ENCODE results near the gene FSTL4.

Gene FSTL4

DNA sequence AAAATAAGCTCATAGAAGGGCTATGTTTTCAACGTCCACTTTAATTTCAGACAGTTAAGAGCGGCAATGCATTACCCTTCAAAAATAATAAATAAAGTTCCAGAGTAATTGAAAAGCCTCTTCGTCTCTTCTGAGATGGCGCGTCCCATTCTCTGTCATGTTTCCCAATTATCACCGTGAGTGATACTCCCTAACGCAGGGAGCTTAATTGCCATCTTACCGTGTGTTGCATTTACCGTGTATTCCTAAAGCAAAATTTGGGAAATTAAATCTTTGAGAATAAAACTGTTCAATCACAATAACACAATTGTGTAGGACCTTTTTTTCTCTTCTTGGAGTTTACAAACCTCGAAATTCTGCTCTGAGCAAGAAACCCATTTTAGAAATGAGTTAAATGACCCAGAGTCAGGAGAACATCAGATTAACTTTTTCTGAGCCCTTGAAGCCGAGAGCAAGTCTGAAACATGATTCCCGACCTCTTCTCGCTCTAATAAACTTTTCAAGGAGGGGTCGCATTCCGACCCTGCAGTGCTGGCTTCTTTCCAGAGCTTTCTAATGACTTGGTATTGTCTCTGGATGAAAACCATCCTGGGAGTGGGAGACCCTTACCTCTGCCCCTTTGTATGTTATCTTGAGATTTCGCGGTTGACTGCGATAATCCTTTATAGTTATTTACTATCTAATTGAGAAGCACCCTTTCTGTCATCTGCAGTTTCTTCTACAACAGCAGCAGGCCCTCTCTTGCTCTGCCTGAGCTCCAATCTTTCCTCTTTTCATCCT lies 251.5 kb downstream of the FSTL4 start:
- no peak for DNase-seq

DNA sequence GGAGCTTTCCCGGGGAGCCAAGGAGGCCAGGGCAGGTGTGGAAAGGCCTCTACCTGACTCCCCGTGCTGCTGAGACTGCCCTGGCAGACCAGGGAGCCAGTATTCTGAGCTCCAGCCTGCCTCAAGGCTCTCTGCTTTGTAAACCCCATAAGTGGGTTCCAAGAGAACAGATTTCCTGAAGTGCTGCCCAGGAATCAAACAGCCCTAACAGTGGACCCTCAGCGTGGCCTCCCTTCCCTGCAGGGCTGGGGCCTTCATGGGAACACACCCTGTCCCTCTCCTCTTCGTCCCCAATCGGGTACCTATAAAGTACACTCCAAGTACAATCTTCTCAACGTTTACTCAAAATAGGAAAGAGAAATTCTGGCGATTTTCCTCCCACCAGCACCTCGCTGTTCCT lies 252.5 kb downstream of the FSTL4 start:
- no peak for DNase-seq

DNA sequence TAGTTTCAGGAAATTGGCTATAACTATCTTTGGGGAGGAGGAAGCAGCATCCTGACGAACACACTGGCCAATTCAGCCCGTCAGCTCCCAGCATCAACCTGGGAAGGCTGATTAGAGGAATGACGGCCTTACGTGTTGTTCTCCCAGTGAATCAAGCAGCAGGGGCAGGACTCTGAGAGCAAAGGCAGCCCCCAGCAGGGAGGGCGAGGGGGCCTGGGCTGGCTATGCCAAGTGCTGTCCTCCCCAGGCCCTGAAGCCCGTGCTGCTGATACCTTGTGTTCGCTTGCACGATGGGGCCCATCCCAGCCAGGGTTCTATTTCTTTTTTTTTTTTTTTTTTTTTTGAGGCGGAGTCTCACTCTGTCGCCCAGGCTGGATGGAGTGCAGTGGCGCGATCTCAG lies 254.1 kb downstream of the FSTL4 start:
- DNase-seq, result no peak

DNA sequence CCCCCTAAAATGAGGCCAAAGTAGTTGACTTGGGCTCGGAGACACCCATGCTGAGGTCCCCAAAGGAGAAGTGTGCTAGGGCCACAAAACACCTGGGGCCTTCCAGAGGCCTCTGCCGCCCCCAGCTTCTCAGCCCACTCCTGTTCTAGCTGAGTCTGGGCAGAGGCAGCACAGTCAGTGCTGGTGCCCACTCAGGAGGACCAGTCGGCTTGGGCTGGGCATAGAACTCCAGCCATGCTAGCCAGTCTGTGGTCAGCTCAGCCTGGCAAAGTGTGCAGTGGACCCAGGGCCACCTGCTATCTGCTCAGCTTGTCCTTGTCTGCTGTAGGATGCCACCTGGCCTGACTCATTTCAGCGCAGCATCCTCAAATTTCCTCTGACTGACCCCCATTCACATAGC lies 254.6 kb downstream of the FSTL4 start:
- DNase-seq, result no peak

DNA sequence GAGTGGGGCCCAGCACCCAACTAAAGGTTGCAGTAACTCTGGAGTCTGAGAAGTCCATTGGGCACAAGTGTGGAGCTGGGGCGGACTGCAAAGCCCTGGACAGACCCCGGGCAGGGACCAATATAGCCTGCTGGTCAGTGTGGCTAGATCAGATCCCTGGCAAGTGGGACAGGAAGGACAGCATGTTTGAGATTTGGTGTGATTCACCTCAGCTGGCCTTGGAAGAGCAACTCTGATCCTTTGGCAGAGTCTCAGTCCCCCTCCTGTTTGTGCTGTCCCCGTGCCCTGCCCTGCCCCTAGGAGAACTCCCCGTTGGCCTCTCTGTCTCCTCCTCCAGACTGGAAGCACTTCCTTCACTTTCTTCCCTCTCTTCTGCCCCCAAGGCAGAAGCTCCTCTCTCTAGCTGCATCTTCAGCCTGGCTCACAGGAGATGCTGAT lies 255.3 kb downstream of the FSTL4 start:
- no peak for DNase-seq

DNA sequence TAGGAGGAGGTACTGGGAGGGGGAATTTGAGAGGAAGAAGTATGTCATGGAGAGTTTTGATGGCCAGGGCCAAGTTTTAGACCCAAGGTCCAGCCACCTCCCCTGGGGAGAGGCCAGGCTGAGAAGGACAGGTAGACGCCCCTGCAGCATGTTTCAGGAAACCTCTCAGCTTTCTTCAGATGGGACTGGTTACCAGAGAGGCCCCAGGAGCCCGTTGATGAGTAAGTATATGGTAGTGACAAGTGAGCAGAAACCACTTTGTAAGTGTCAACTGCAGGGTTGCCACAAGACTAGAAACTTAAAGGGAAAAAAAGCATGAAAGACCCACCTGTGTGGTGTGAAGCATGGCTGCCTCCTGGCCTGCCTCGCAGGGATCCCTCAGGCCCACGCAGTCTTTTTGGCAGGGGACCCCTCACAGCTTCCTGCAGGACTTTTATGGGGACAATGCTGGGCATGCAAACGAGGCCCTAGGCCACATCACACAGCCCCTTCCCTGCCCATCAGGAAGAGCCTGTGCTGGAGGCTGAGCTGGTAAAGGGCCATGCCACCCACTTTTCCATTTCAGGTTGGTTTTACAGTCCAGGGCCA lies 255.9 kb downstream of the FSTL4 start:
- DNase-seq, result no peak

DNA sequence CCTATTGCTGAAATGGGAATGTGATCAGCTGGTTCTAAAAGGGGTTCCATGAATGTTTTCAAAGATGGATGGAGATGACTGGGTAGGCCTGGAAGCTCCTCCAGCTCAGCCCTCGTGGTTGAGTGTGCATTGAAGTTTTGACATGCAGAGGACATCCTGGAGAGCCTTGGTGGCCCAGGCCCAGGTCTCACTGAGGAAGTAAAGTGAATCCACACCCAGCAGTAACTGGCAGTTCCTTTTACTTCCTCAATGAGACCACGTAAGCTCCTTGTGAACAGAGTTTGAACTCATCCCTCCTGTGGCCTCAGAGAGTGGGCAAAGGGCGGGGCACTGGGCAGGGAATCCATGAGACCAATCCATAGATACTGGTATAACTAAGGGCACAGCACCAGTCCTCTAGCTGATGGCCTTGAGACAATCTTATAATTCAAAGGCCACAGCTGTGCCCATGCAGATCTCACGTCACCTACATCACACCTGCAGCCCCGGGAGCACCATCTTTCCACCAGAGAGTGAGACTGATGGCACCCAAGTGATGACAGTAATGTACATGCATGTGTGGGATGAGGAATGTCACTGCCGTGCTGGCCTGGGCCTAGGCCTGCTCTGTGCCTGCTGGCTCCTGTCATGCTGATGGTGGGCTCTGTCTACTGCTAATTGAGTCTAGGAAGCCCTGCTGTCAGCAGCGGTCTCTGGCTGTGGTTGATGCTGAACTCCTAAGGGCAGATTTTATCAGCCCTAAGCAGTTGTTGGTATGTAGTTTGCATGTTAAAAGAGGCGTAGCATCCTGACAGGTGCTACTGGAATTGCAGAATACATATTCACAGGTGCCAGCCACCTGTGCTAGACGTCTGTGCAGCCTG lies 257.8 kb downstream of the FSTL4 start:
- no peak for DNase-seq

DNA sequence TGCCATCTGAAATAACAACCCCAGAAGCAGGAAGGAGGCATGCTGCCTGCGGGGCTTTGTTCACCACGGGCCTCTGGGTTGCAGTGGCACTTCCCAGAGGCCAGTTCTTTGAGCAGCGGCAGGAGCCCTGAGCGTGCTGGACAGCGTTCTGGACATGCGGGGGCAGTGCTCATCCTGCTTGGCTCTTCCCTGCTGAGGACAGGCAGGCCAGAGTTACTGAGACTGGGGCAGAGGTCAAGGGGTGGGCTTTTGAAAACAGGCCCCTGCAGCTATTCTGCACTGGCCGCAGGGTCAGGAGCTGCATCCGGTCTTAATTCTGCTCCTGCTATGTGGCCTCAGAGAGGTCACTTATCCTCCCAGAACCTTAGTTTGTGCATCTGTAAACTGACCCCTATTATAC lies 258.6 kb downstream of the FSTL4 start:
- no peak for DNase-seq

DNA sequence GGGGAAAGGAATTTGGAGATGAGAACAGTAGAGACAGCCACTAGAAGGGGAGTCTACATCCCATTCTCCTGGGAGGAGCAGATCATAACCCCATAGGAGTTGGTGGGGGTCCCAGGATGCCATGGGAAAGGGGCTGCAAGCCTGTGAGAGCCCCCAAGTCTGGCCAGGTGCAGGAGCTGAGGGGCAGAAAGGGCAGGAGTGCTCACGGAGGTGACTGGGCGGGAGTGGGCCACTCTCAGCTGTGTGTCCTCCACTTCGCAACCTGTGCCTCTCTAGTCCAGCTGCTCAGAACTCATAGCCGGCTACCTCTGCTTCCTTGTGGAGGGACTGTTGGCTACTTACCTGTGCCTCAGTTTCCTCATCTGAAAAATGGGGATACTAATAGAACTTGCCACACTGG lies 263.9 kb downstream of the FSTL4 start:
- DNase-seq, result no peak

DNA sequence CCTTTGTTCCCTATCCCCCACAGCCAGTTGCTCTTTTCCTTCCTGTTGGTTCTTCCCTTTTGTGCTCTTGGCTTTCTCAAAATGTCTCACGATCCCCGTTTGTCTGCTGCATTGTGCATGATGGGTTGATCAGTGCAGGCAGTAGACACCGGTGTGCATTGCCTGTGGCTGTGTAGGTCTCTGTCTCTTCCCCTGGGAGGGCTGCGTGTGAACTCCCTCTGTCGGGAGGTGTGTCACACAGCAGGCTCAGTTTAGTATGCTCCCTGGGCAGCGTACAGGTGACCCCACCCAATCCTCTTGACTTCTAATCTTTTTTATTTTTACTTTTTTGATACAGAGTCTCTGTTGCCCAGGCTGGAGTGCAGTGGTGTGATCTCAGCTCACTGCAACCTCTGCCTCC lies 265.3 kb downstream of the FSTL4 start:
- no peak for DNase-seq

DNA sequence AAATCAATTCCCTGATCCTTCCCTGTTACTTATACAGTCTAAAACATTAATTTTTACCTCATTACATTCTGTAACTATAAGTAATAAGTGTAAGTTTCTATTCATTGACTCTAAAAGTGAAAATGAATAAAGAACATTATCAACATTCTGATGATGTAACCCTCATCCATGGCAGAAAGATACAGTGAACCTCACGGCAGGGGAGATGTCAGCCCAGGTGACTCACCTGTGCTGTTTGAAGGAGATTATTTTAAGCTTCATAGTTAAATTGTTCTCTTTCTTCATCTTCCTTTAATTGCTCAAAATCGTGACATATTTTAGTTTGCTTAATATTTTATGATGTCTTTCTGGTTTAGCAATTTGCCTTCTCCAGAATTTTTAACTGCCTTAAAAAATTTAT lies 268.1 kb downstream of the FSTL4 start:
- no peak for DNase-seq

DNA sequence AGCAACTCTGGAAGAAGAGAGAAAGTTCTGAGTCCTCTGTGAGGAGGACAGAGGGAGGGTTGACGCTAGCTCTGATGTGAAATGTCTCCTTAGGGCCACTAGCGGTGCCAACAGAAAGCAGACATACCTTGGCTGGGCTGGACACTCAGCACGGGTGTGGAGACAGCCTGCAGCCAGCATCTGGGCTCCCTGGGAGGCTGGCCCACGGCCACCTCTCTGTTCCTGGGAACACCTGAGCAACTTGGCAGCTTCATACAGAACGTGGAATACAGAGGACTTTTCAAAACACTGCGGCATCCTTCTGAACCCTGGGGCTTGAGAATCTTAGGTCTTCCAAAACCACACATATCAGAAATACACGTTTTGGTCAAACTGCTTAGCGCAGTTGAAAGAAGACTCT lies 269.1 kb downstream of the FSTL4 start:
- DNase-seq, result no peak

DNA sequence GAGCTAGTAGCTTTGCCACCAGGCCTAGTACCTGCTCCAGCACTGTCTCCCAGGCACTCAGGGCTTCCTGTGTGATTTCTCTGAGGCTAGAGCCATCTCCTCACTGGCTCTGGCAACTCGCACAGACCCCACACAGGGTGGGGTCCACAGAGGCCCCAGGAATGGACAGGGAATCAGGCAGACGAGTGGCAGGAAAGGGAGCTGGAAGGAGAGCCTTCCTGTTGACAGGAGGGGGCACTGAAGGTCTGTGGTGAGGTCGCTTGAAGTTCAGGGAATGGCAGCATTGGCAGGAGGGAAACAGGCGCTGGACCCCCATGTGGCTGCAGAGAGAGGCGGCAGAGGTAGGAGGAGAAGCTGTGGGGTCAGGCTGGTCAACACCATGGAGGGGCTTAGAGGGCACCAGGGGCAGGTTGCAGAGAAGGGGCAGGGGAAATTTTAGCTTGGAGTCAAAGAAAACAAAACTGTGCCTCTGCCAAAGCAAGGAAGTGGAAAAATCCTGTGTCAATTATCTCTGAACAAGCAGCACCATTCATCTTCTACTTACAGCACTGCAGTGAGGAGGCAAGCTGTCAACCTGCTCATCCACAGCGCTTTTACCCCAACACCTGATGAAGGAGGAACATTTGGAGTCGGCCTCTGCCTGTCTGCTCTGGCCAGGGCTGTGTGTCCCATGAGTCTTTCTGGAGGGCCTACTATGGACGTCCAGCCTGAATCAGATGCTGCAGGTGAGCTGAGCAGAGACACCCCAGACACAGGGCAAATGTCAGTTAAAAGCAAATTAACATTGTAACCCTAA lies 270.2 kb downstream of the FSTL4 start:
- no peak for DNase-seq

DNA sequence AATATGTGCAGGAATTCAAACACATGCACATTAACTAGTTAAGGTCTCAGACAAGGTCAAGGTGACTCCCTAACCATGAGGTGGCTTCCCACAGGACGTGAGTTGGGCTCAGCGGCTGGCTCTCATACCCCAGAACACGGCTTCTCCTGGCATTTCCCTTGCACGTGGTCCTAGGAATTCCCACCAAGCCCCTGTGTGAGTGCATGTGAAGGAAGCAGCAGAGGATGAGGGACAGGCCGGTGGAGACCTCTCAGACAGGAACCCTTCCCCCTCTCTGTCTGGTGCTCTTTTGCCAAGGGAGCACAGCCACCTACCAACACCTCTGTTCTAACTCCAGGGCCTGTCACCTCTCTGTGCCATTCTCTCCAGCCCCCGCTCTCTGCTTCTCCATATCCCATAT lies 271.0 kb downstream of the FSTL4 start:
- no peak for DNase-seq

DNA sequence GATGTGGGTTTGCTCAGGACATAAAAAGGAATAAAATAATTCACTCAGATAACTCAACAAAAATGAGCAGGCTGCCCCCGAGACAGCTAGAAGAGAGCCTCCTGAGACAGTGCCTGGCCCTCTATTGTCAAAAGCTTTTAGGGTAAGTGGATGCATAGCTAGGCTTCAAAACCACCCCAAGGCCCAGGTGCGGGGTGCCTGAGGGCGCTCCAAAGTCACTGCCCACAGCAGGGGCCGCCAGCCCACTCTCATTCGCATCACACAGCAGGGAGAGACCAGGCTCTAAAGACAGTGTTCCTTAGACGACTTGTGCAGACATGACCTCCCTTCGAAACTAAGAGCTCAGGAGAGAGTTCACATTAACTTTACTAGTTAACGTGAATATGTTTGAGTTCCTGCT lies 271.5 kb downstream of the FSTL4 start:
- DNase-seq, result no peak

DNA sequence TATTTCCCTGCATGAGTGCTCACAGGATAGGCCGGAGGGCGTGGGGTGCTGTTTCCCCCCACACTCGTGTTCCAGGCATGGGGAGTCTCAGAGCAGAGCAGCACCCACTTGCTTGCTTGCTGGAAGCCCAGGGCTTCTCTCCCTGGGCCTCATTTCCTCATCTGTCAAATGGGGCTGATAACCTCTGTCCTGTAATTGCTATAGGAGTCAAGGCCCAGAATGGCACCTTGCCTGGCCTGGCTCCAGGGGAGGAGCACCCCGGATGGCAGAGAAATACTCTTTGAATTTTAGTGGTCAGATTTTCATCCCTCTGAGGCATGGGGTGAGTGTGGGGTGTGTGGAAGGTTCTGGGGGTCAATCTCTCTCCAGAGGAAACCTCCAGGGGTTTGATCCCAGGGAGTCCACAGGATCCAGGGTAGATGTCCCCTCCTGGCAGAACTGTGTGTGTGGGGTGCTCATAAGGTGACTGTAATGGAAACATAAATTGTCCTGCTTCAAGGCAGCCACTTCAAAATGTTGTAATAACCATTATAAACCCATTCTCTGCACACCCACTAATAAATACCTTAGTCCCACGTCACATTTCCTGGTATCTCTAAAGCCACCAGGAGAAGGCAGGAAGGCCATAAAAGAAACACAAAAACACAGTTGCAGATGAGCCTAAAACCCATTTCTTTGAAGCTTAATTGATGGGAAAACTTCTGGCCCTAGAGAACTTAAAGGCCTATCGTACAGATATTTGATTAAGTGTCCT lies 272.2 kb downstream of the FSTL4 start:
- DNase-seq, result no peak

DNA sequence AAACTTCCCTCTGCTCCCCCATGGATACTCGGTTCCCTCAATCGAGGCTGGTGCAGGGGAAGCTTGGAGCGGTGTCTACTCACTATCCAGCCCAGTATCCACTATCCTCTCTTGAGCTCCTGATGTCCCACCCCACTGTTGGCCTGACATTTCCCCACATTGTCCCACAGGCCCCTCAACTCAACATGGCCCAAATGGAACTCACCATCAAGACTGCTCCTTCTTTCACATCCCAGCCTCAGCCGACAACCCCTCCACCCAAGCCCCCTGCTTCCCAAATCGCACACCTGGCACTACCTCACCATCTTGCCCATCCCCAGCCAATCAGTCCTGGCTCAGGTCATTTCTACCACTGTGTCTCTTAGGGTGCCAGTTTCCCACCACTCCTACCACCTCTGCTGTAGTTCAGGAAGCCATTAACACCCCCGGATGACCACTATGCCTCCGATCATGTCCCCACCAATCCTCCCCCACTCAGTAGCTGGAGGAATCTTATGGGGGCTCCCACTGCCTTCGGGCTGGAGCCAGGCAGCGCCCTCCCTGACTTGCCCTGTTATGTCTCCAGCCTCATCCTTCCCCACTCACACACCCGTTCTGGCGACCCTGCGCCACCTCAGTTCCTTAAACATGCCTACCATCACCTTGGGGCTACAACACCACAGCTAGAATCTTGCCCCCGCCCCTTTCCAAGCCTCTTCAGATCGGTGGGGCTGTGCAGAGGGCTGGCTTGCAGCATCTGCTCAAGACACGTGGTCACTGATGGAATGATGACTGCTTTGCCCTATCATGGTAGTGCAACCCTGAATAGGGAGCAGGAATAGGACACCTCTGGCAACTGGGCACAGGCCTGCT lies 273.6 kb downstream of the FSTL4 start:
- no peak for DNase-seq

DNA sequence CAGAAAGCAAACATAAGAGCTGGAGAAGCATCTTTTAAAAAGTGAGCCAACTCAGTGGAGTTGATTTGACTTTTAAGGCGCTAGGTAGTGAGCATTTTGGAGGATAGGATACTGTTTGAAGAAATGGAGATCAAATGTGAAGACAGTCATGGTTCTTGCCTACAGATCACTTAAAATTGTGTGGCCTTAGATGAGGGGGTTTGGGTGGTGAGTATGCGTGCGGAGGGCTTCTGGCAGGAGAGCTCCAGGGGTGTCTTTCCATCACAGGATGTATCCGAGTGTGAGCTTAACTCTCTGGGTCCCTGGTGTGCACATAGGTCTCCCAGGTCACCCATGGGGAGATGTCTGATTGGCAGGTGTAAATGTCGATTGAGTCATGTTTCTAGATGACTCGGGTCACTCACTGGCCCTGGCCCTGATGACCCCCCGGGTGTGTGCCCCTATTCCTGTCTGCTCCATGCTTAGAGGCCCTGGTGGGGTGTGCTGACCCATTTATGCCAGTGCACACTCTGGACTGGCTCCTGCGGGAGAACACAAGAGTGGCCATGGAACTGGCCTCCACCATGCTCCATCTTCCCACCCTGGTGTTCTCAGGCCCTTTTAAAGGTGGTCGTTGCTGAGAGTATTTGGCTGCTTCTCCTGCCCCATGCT lies 274.4 kb downstream of the FSTL4 start:
- DNase-seq, result no peak

DNA sequence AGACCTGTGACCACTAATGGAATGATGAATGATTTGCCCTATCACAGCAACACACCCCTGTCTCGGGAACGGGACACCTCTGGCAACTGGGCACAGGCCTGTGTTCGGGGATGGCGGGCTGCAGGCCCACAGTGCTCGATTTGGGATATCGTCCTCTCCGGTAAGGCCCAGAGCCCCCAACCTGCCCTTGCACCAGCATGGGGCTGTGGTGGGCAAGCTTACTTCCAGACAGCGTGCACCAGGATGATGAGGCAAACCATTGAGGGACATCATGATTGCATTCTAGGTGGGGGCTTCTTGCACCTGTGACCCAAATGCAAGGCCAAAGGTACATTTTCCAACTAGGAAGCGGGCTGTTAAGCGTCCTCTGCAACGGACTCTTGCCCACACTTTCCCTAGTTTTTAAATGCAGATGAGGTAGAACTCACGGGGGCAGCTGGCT lies 275.4 kb downstream of the FSTL4 start:
- no peak for DNase-seq

DNA sequence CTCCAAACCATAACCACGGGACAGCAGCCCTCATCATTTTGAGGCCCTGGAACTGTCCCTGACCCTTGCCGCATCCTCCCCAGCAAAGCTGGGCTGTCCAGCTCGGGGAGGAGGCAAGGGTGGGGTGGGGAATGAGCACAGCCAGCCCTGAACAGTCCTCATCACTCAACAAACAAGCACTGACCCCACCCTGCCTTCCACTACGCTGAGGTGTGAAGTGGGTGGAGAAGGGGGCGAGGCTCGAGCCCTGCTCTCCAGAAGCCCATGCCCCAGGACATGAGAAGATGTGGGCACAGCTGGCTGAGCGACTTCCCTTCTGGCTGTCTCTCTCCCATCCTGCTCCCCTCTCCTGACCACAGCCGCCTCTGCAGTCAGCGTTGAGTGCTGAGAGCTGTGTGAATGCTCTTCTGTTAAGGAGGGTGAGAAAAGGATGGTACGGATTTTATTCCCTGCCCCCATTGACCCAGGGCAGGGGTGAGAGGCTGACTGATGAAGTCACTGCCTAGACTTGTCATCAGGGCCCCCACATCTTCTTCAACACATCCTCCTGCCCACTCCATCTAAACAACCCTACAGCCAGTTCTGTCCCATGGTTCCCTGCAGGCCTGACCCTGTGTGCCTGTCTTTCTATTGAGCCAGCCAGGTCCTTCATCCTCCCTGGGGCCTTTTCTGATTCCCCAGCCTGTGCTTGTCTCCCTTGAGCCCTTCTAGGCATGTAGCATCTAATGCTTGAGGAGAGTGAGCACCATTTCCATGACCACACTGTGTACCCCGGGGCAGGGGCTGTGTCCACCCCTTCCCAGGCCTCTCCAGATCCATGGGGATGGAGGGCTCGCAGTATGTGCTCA lies 276.0 kb downstream of the FSTL4 start:
- no peak for DNase-seq

Data from CD4-positive, alpha-beta T cell treated with Interleukin-12 subunit alpha and Interleukin-12 subunit beta, for 1 hour (primary cell).